Activated gamma-delta T cell (primary cell): ENCODE results near the gene CYB5R3.
"Not testable (repeated sequence)": the region's sequence is repeated elsewhere in the genome, so short reads cannot be mapped to it uniquely, and the experiment has no call there.

Experiments used
- DNase-seq: peaks from one replicate; lab custom pipeline; 2025; lab: John Stamatoyannopoulos, UW

CYB5R3 gene

GRCh38 chr22:42623301-42623751 lies 25.9 kb downstream of the CYB5R3 start:
- DNase-seq: no peak

- no peak for DNase-seq
Observed at GRCh38 chr22:42622061-42622710, 27.0 kb downstream of the CYB5R3 start.

- no peak for DNase-seq
Observed at GRCh38 chr22:42621505-42622002, 27.6 kb downstream of the CYB5R3 start.

GRCh38 chr22:42620084-42620483 lies 29.1 kb downstream of the CYB5R3 start:
- no peak for DNase-seq

- no peak for DNase-seq
Observed at GRCh38 chr22:42619261-42620063, 29.7 kb downstream of the CYB5R3 start.

GRCh38 chr22:42617155-42617983 lies 31.8 kb downstream of the CYB5R3 start:
- DNase-seq: no peak

- not testable (repeated sequence) for DNase-seq
Observed at GRCh38 chr22:42615860-42616175, 33.4 kb downstream of the CYB5R3 start.

- no peak for DNase-seq
Observed at GRCh38 chr22:42615092-42615859, 33.9 kb downstream of the CYB5R3 start.

- peak; percentile 97 for DNase-seq
Observed at GRCh38 chr22:42614312-42615091, 34.7 kb downstream of the CYB5R3 start, which contains the start of gene POLDIP3. Gene POLDIP3, minus strand, starts transcription at chr22:42614883. Its CDS starts 26 bp downstream, at chr22:42614857.

GRCh38 chr22:42613872-42614301 lies 35.3 kb downstream of the CYB5R3 start:
- no peak for DNase-seq

- no peak for DNase-seq
Observed at GRCh38 chr22:42612336-42612735, 36.9 kb downstream of the CYB5R3 start.

GRCh38 chr22:42611051-42611450 lies 38.1 kb downstream of the CYB5R3 start:
- no peak for DNase-seq

- no peak for DNase-seq
Observed at GRCh38 chr22:42610186-42610585, 39.0 kb downstream of the CYB5R3 start.

- no peak for DNase-seq
Observed at GRCh38 chr22:42608823-42609361, 40.3 kb downstream of the CYB5R3 start.

GRCh38 chr22:42608136-42608822 lies 40.9 kb downstream of the CYB5R3 start:
- no peak for DNase-seq

GRCh38 chr22:42607641-42608040 lies 41.6 kb downstream of the CYB5R3 start:
- DNase-seq: not testable (repeated sequence)

- DNase-seq: no peak
Observed at GRCh38 chr22:42604403-42604802, 44.8 kb downstream of the CYB5R3 start.

GRCh38 chr22:42603427-42603826 lies 45.8 kb downstream of the CYB5R3 start:
- DNase-seq: no peak

- DNase-seq: no peak
Observed at GRCh38 chr22:42602470-42602869, 46.7 kb downstream of the CYB5R3 start.
